ENCODE results near the gene NDUFA8.

Gene NDUFA8

GRCh38 chr9:122195875-122196274, 36.3 kb upstream of the NDUFA8 start:
- Histone ChIP-seq H3K27me3 (ENCODE audit: insufficient read depth, low read depth, severe bottlenecking) (no peaks in the 10 kb centered on the region), H3K36me3 (no peaks in the 10 kb centered on the region)
- no peak for TF ChIP-seq CTCF (IDR thresholded peaks at IDR 0.05; ENCODE audit: low read depth, low read length)

GRCh38 chr9:122193651-122194050, 34.1 kb upstream of the NDUFA8 start:
- no peak for TF ChIP-seq CTCF (IDR thresholded peaks at IDR 0.05; ENCODE audit: low read depth, low read length)
- no peaks in the 10 kb centered on the region for H3K27me3 ChIP-seq (ENCODE audit: insufficient read depth, low read depth, severe bottlenecking)
- H3K36me3 ChIP-seq = no peaks in the 10 kb centered on the region
- H3K4me3 ChIP-seq (ENCODE audit: low read depth, low read length) = no peak overlapping the region
- no peak for DNase-seq
- no peaks in the 10 kb centered on the region for H3K9me3 ChIP-seq (ENCODE audit: severe bottlenecking)
- H3K27ac ChIP-seq = no peak overlapping the region

More at GRCh38 chr9:122195875-122196274, 36.3 kb upstream of the NDUFA8 start:
- H3K9me3 ChIP-seq (ENCODE audit: severe bottlenecking) = no peaks in the 10 kb centered on the region
- H3K27ac ChIP-seq = no peak overlapping the region
- DNase-seq = no peak
- no peak overlapping the region for H3K4me3 ChIP-seq (ENCODE audit: low read depth, low read length)

GRCh38 chr9:122192914-122193525, 33.4 kb upstream of the NDUFA8 start:
- no peak for TF ChIP-seq CTCF (IDR thresholded peaks at IDR 0.05; ENCODE audit: low read depth, low read length)
- no peaks in the 10 kb centered on the region for H3K36me3 ChIP-seq
- no peaks in the 10 kb centered on the region for H3K27me3 ChIP-seq (ENCODE audit: insufficient read depth, low read depth, severe bottlenecking)
- H3K4me3 ChIP-seq (ENCODE audit: low read depth, low read length) = no peak overlapping the region
- DNase-seq = no peak
- H3K27ac ChIP-seq = no peak overlapping the region
- H3K9me3 ChIP-seq (ENCODE audit: severe bottlenecking) = no peaks in the 10 kb centered on the region

- no peak for DNase-seq
- Histone ChIP-seq H3K27ac (no peak overlapping the region), H3K9me3 (ENCODE audit: severe bottlenecking) (no peaks in the 10 kb centered on the region), H3K27me3 (ENCODE audit: insufficient read depth, low read depth, severe bottlenecking) (no peaks in the 10 kb centered on the region), H3K4me3 (ENCODE audit: low read depth, low read length) (no peak overlapping the region), H3K36me3 (no peaks in the 10 kb centered on the region)
- TF ChIP-seq CTCF (IDR thresholded peaks at IDR 0.05; ENCODE audit: low read depth, low read length) = no peak
These were observed 32.8 kb upstream of the NDUFA8 start for GRCh38 chr9:122192261-122192875.

- Histone ChIP-seq H3K4me3 (ENCODE audit: low read depth, low read length) (no peak overlapping the region), H3K27ac (no peak overlapping the region), H3K9me3 (ENCODE audit: severe bottlenecking) (no peaks in the 10 kb centered on the region), H3K36me3 (no peaks in the 10 kb centered on the region), H3K27me3 (ENCODE audit: insufficient read depth, low read depth, severe bottlenecking) (no peaks in the 10 kb centered on the region)
- no peak for TF ChIP-seq CTCF (IDR thresholded peaks at IDR 0.05; ENCODE audit: low read depth, low read length)
- peak; percentile 21 for DNase-seq
These were observed 32.0 kb upstream of the NDUFA8 start for GRCh38 chr9:122191584-122191983.

Measured in WERI-Rb-1 (cell line).